Esophagus muscularis mucosa (tissue), 3 donors: ENCODE measurements around the gene UTP4.

Experiments
- POLR2A ChIP-seq: fragments of 450-650 bp; IDR thresholded peaks from one replicate; pipeline ENCODE4 v1.6.1; 2017; ENCODE audit warnings: antibody characterized with exemption, moderate library complexity, mild to moderate bottlenecking, low read depth
- POLR2AphosphoS5 ChIP-seq, 2 donors: sonication (generic); formaldehyde crosslinking; IDR thresholded peaks; one replicate each; pipeline ENCODE4 v1.6.1; 2017; ENCODE audit warnings: antibody characterized with exemption in 2 of 2
- TF ChIP-seq, protein P1 (sequence below), 3 experiments: fragments of 200-600 bp in 2 of 3; fragments of 450-650 bp in 1 of 3; sonication (generic) in 2 of 3; IDR thresholded peaks; one replicate each; pipeline ENCODE4 v1.5.1; 2017 to 2019; ENCODE audit warnings: antibody characterized with exemption in 3 of 3, mild to moderate bottlenecking in 2 of 3, moderate library complexity in 1 of 3

- TF ChIP-seq, protein P1, sequence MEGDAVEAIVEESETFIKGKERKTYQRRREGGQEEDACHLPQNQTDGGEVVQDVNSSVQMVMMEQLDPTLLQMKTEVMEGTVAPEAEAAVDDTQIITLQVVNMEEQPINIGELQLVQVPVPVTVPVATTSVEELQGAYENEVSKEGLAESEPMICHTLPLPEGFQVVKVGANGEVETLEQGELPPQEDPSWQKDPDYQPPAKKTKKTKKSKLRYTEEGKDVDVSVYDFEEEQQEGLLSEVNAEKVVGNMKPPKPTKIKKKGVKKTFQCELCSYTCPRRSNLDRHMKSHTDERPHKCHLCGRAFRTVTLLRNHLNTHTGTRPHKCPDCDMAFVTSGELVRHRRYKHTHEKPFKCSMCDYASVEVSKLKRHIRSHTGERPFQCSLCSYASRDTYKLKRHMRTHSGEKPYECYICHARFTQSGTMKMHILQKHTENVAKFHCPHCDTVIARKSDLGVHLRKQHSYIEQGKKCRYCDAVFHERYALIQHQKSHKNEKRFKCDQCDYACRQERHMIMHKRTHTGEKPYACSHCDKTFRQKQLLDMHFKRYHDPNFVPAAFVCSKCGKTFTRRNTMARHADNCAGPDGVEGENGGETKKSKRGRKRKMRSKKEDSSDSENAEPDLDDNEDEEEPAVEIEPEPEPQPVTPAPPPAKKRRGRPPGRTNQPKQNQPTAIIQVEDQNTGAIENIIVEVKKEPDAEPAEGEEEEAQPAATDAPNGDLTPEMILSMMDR (IDR thresholded peaks at IDR 0.05) = no peak
- TF ChIP-seq POLR2A (no peak), POLR2AphosphoS5 (IDR thresholded peaks at IDR 0.05) (no peak)
These were observed 66.9 kb downstream of the UTP4 start for GRCh38 chr16:69199382-69199781.
